OCI-LY1 (cell line): ENCODE results near the gene DPH6.

Experiments used
- H2AFZ ChIP-seq: fragments of 200-600 bp; sonication (generic), shearing (Covaris generic); 2 replicates; pipeline ENCODE4 v1.6.0; 2014; ENCODE audit warnings: antibody characterized with exemption, mild to moderate bottlenecking, low read length
- H3F3A ChIP-seq: fragments of 200-600 bp; sonication (generic), shearing (Covaris generic); 2 replicates; pipeline ENCODE4 v1.6.0; 2014; ENCODE audit warnings: mild to moderate bottlenecking, antibody characterized with exemption, low read length, moderate library complexity; ENCODE audit not compliant: insufficient read depth
- H3K27ac ChIP-seq: fragments of 200-600 bp; sonication (generic); 2 replicates; pipeline ENCODE4 v1.5.1; 2014; ENCODE audit warnings: low read length, mixed run types, mild to moderate bottlenecking, low read depth; ENCODE audit not compliant: poor library complexity, severe bottlenecking
- H3K27me3 ChIP-seq: fragments of 200-600 bp; sonication (generic); 2 replicates; pipeline ENCODE4 v1.6.0; 2014; ENCODE audit warnings: antibody characterized with exemption, mild to moderate bottlenecking, low read length, moderate library complexity; ENCODE audit not compliant: insufficient read depth
- H3K36me3 ChIP-seq: fragments of 200-600 bp; sonication (generic); 2 replicates; pipeline ENCODE4 v1.6.1; 2014; ENCODE audit warnings: mild to moderate bottlenecking, antibody characterized with exemption, low read length, moderate library complexity, mixed read lengths; ENCODE audit not compliant: insufficient read depth
- H3K4me1 ChIP-seq: fragments of 200-600 bp; sonication (generic); 2 replicates; pipeline ENCODE4 v1.5.1; 2014; ENCODE audit warnings: mild to moderate bottlenecking, low read length, moderate library complexity; ENCODE audit not compliant: insufficient read depth, severe bottlenecking
- H3K4me2 ChIP-seq: fragments of 200-600 bp; sonication (generic), shearing (Covaris generic); 2 replicates; pipeline ENCODE4 v1.6.1; 2014; ENCODE audit warnings: low read length
- H3K4me3 ChIP-seq: fragments of 200-600 bp; sonication (generic); 2 replicates; pipeline ENCODE4 v1.5.1; 2014; ENCODE audit warnings: low read length, low read depth, mild to moderate bottlenecking, mixed read lengths; ENCODE audit not compliant: poor library complexity, severe bottlenecking
- H3K79me2 ChIP-seq: fragments of 200-600 bp; shearing (Covaris generic); 2 replicates; pipeline ENCODE4 v1.6.1; 2016; ENCODE audit warnings: mixed run types, low read length, mixed read lengths; ENCODE audit not compliant: insufficient read depth
- H3K9ac ChIP-seq: fragments of 200-600 bp; sonication (generic), shearing (Covaris generic); 2 replicates; pipeline ENCODE4 v1.6.1; 2014; ENCODE audit warnings: mild to moderate bottlenecking, low read length, mixed read lengths
- H3K9me2 ChIP-seq: fragments of 200-600 bp; sonication (generic), shearing (Covaris generic); 2 replicates; pipeline ENCODE4 v1.6.1; 2014; ENCODE audit warnings: low read depth, mild to moderate bottlenecking, low read length, mixed read lengths
- H3K9me3 ChIP-seq: fragments of 200-600 bp; shearing (Covaris generic); 2 replicates; pipeline ENCODE4 v1.6.1; 2014; ENCODE audit warnings: low read length, mixed read lengths
- H4K20me1 ChIP-seq: fragments of 200-600 bp; sonication (generic), shearing (Covaris generic); 2 replicates; pipeline ENCODE4 v1.6.0; 2016; ENCODE audit warnings: mild to moderate bottlenecking, low read length; ENCODE audit not compliant: insufficient read depth
- CTCF ChIP-seq: fragments of 200-600 bp; sonication (generic), shearing (Covaris generic); IDR thresholded peaks from 2 replicates; pipeline ENCODE4 v1.5.1; 2017; ENCODE audit warnings: mild to moderate bottlenecking, antibody characterized with exemption, low read length, moderate library complexity, mixed read lengths
- EZH2 ChIP-seq: fragments of 200-600 bp; sonication (generic), shearing (Covaris generic); IDR thresholded peaks from 2 replicates; pipeline ENCODE4 v1.8.0; 2017; ENCODE audit warnings: borderline replicate concordance, mixed run types, mild to moderate bottlenecking, antibody characterized with exemption, low read length, moderate library complexity, mixed read lengths

The DPH6 gene

GRCh38 chr15:35466476-35466875, 79.5 kb downstream of the DPH6 start:
- Histone ChIP-seq H3K4me2 (no peak overlapping the region), H3K36me3 (no peaks in the 10 kb centered on the region), H3K4me3 (no peak overlapping the region), H2AFZ (no peak overlapping the region), H3F3A (no peaks in the 10 kb centered on the region), H3K9ac (no peak overlapping the region), H4K20me1 (no peaks in the 10 kb centered on the region), H3K79me2 (no peaks in the 10 kb centered on the region), H3K9me2 (no peaks in the 10 kb centered on the region), H3K9me3 (no peaks in the 10 kb centered on the region), H3K27me3 (no peaks in the 10 kb centered on the region), H3K27ac (no peak overlapping the region), H3K4me1 (no peaks in the 10 kb centered on the region)
- TF ChIP-seq CTCF: no peak

- Histone ChIP-seq H3K4me3 (no peak overlapping the region), H3K9me2 (no peaks in the 10 kb centered on the region), H3K27ac (no peak overlapping the region), H3K9ac (no peak overlapping the region), H3K79me2 (no peaks in the 10 kb centered on the region), H2AFZ (no peak overlapping the region), H3K4me1 (no peaks in the 10 kb centered on the region), H3K36me3 (no peaks in the 10 kb centered on the region), H3K27me3 (no peaks in the 10 kb centered on the region), H3K4me2 (no peak overlapping the region), H3K9me3 (no peaks in the 10 kb centered on the region), H4K20me1 (no peaks in the 10 kb centered on the region), H3F3A (no peaks in the 10 kb centered on the region)
- TF ChIP-seq CTCF (no peak), EZH2 (no peak)
These were observed 80.2 kb downstream of the DPH6 start for GRCh38 chr15:35465783-35466182.

- Histone ChIP-seq H3K9ac (no peak overlapping the region), H3F3A (no peaks in the 10 kb centered on the region), H2AFZ (no peak overlapping the region), H3K4me1 (no peaks in the 10 kb centered on the region), H3K27me3 (no peaks in the 10 kb centered on the region), H3K4me2 (no peak overlapping the region), H3K9me3 (no peaks in the 10 kb centered on the region), H4K20me1 (no peaks in the 10 kb centered on the region), H3K79me2 (no peaks in the 10 kb centered on the region), H3K27ac (no peak overlapping the region), H3K36me3 (no peaks in the 10 kb centered on the region), H3K9me2 (no peaks in the 10 kb centered on the region), H3K4me3 (no peak overlapping the region)
- TF ChIP-seq EZH2 (no peak), CTCF (no peak)
These were observed 85.3 kb downstream of the DPH6 start for GRCh38 chr15:35460616-35461015.
